ENCODE measurements around the gene CNOT3.

CNOT3 gene

DNA sequence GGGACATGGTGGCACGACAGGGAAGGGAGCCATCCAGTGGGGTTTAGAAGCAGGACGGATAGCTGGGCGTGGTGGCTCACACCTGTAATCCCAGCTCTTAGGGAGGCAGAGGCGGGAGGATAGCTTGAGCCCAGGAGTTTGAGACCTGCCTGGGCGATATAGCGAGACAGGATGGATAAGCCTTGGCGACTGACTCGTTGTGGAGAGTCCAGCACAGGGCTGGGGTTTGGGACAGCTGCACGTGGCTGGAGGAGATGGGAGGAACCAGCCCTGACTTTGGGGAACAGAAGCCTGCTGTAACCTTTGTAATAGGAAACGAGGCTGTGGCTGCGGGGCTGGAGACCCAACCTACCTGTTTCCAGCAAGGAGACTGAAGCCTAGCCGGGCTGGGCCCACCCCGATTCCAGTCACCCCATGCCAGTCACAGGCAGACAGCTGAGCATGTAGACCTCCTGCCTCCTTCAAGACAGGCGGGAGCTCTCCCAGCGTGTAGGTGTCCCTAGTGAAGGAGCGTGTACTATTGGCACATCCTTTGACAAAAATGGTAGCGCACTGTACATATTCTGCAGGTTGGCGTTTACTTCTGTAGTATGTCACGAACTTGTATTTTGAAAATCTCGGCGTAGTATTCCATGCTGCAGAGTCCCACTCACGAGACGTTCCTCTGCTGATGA lies 13.9 kb downstream of the CNOT3 start:
- TF ChIP-seq POLR2A (IDR thresholded peaks at IDR 0.05; ENCODE audit: low read depth, low read length) = no peak
- FAIRE-seq (no peak), DNase-seq (ENCODE audit: insufficient read length, low spot score) (no peak)

DNA sequence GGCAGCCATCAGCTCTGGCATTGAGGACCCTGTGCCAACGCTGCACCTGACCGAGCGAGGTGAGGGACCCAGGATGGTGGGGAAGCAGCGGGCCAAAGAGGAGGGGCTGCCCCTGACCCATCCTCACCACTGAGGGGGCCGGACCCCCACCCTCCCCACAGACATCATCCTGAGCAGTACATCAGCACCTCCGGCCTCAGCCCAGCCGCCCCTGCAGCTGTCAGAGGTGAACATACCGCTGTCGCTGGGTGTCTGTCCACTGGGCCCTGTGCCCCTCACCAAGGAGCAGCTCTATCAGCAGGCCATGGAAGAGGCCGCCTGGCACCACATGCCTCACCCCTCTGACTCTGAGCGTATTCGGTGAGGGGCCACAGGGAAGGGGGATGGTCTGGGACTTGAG lies 14.7 kb downstream of the CNOT3 start:
- FAIRE-seq = no peak
- TF ChIP-seq POLR2A (IDR thresholded peaks at IDR 0.05; ENCODE audit: low read depth, low read length) = no peak
- DNase-seq (ENCODE audit: insufficient read length, low spot score) = no peak

DNA sequence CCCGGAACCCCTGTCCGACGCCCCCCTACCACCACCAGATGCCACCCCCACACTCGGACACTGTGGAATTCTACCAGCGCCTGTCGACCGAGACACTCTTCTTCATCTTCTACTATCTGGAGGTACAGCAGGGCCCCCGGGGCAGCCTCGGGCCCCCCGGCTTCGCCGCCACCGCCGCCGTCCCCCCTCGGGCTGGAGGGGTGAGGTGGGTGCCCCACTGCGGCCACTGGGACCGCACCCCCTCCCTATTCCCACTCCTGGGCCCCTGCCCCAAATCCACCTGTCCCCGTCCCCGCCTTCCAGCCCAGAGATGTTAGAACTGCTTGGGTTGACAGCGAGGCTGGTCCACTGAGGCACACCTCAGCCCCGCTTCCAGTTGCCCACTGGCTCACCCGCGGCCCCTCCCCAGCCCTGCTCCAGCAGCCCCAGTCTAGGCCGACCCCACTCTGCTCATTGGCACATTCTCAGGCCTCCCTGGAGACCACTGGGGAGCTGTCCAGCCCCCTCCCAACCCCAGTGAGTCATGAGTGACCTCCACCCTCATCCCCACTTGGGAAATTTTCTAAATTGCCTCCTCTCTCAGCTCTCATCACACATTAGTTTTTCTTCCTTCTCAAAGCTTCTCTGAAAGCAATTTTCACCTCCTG lies 15.4 kb downstream of the CNOT3 start:
- DNase-seq (ENCODE audit: insufficient read length, low spot score) (no peak), FAIRE-seq (no peak)
- no peak for TF ChIP-seq POLR2A (IDR thresholded peaks at IDR 0.05; ENCODE audit: low read depth, low read length)

DNA sequence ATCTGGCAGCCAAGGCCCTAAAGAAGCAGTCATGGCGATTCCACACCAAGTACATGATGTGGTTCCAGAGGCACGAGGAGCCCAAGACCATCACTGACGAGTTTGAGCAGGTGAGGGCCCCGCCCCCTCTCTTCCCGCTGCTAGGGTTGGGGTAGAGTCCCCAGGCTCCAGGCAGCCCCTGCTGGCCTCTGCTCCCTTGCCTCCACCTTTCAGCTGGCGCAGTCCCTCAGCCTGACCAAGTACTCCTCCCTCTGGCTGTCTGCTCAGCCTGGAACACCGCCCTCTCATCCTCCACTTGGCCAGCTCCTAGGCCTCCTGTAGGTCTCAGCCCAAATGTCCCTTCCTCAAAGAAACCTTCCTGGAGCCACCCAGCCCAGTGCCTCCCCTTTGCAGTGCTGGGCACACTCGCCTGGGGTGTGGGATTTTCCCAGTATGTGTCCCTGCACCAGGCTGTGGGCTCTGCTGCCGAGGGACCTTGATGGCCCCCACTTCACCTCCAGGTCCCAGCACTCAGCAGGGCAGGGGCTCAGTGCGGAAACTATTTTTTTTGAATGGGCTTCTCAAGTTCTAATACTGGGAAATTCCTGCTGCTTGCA lies 16.3 kb downstream of the CNOT3 start:
- DNase-seq (ENCODE audit: insufficient read length, low spot score) (no peak), FAIRE-seq (no peak)
- TF ChIP-seq POLR2A (IDR thresholded peaks at IDR 0.05; ENCODE audit: low read depth, low read length) = no peak

GRCh38 chr19:54154603-54155345 lies 17.2 kb downstream of the CNOT3 start:
- no peak for TF ChIP-seq POLR2A (IDR thresholded peaks at IDR 0.05; ENCODE audit: low read depth, low read length)
- DNase-seq (ENCODE audit: insufficient read length, low spot score) = peak; percentile 54
- no peak for FAIRE-seq

DNA sequence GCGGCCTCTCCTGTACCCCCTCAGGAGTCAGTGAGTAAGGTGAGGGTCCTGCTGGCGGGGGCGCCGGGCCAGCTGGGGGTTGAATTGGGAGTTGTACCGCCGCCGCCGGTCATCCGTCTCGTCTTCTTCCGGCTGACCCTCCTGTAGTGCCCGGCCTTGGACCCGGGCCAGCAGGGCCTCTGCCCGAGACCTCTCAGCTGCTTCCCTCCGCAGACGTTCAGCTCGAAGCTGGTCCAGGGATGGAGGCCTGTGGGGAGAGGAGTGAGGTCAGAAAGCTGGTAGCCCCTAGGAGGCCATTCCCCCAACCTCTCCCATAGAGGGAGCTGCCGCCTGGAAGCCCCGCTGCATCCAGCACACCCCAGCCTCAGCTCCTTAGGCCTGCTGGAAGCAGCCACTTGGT lies 18.1 kb downstream of the CNOT3 start:
- TF ChIP-seq POLR2A (IDR thresholded peaks at IDR 0.05; ENCODE audit: low read depth, low read length) = no peak
- no peak for DNase-seq (ENCODE audit: insufficient read length, low spot score)
- no peak for FAIRE-seq

GRCh38 chr19:54156490-54156889 lies 18.9 kb downstream of the CNOT3 start:
- no peak for TF ChIP-seq POLR2A (IDR thresholded peaks at IDR 0.05; ENCODE audit: low read depth, low read length)
- FAIRE-seq (no peak), DNase-seq (ENCODE audit: insufficient read length, low spot score) (no peak)

DNA sequence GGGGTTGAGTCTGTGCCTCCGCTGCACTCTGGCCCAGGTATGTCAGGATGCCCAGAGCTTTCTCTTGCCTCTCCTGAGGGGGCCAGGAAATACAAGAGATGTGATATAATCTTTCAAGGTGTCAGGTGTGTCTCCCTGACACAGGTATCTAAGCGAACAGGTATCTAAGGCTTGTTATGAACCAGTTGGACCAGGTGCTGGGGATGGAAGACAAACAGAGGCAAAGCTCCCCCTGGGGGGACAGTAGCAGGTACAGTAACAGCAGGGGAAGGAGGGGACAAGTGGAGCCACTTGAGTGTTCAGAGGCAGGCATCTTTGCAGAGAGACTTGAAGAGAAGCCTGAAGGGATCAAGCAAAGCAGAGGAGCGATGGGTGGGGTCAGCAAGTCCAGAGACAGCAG lies 19.4 kb downstream of the CNOT3 start:
- no peak for DNase-seq (ENCODE audit: insufficient read length, low spot score)
- no peak for TF ChIP-seq POLR2A (IDR thresholded peaks at IDR 0.05; ENCODE audit: low read depth, low read length)
- no peak for FAIRE-seq

DNA sequence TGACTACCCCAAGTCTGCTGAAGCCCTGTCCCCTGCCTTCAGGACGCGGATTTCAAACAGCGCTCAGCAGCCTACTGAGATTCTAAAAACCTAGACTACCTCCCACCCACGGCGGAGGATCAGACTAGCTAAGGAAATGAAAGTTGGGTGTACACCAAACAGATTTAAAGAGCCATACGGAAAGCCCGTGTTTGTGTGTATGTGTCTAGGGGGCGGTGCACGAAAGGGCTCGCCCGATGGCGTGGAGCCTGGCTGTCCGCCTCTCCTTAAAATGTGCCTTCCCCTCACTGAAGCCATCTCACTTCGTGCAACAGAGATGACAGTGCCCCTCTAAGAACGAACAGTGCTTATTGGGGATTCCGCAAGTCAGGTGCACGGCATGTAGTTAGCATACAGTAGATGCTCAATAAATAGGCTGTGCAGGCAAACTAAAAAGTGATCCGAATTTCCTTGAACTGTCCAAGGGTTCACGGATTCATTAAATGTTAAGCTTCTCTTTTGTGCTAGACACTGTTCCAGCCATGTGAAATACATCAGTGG lies 21.3 kb downstream of the CNOT3 start:
- no peak for FAIRE-seq
- DNase-seq (ENCODE audit: insufficient read length, low spot score) = no peak
- no peak for TF ChIP-seq POLR2A (IDR thresholded peaks at IDR 0.05; ENCODE audit: low read depth, low read length)

DNA sequence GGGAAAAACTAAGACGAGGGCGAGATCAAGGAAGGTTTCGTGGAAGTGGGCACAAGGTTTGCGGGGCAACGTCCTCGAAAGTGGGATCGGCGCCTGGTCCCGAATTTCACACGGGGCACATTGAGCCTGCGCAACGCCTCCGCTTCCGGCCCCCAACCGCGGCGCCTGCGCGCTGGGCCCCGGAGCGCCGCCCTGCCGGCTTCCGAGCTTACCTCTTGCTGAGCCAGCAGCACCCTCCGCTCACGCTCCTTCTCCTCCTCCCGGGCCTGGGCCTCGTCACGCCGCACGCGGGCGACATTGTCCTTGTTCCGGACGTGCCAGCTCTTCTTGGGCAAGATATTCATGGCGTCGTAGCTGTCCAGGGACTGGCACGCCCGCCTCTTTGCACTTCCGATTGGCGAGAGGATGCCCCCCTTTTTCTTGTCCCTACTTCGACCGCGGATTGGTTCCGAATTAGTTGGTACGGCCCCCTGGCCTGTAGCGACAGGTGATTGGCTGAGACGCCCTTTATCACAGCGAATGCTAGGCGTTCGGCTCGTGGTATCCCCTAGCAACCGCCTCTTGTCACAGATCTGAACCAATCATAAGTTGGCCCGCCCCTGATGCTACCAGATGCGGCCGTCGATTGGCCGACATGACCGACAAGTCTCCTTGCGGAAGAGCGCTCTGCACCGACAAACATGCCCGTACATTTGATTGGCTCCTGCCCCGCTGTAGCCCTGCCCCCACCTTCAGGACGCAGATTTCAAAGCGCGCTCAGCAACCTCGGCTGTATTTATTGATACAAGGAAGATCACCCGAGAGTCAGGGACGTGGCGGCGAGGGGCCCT lies 22.0 kb downstream of the CNOT3 start, which contains the start of gene LENG1:
Gene LENG1, minus strand, starts transcription at position 370 of the 830 bp plus-strand sequence. Its CDS starts 26 bp downstream, at position 344.
- DNase-seq (ENCODE audit: insufficient read length, low spot score) (peak; percentile 100), FAIRE-seq (peak; percentile 94)
- TF ChIP-seq POLR2A (IDR thresholded peaks at IDR 0.05; ENCODE audit: low read depth, low read length) = peak; percentile 83

- no peak for DNase-seq (ENCODE audit: insufficient read length, low spot score)
- peak; percentile 16; the same call in 1 of the 2 replicates for TF ChIP-seq POLR2A (IDR thresholded peaks at IDR 0.05; ENCODE audit: low read depth, low read length)
- no peak for FAIRE-seq
Observed at GRCh38 chr19:54160182-54160811, 22.7 kb downstream of the CNOT3 start.

DNA sequence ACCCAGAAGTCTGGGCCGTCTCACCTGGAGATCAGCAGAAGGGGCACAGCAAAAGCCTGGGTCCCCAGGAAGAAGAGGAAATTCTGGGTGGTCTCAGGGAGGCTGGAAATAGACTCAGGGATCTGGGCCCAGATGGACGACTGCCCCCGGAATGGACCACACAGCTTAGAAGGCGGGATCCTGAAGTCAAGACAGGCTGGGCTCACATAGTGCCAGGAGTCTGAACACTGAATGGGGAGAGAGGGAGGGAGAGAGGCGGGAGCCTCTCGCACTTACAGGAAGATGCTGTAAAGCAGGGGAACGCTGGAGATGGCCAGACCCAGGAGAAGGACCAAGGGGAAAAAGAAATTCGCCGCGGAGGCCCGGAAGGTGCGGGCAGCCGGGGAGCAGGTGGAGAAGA lies 23.3 kb downstream of the CNOT3 start:
- DNase-seq (ENCODE audit: insufficient read length, low spot score) (no peak), FAIRE-seq (no peak)
- no peak for TF ChIP-seq POLR2A (IDR thresholded peaks at IDR 0.05; ENCODE audit: low read depth, low read length)

Measured in H54 (cell line).